HG03521 (cell line): ENCODE results near the gene ALKBH6.
A peak's percentile ranks its signal among the peaks of the same experiment; 100 is the strongest.

Experiments used
- ATAC-seq: cut with Tn5 transposase; IDR thresholded peaks from one replicate; pipeline ENCODE4 v1.9.1; 2021; ENCODE audit warnings: mild to moderate bottlenecking, moderate library complexity; ENCODE audit not compliant: unreplicated experiment

ALKBH6 gene

GRCh38 chr19:36030264-36031148 lies 16.5 kb upstream of the ALKBH6 start:
- ATAC-seq, result no peak

DNA sequence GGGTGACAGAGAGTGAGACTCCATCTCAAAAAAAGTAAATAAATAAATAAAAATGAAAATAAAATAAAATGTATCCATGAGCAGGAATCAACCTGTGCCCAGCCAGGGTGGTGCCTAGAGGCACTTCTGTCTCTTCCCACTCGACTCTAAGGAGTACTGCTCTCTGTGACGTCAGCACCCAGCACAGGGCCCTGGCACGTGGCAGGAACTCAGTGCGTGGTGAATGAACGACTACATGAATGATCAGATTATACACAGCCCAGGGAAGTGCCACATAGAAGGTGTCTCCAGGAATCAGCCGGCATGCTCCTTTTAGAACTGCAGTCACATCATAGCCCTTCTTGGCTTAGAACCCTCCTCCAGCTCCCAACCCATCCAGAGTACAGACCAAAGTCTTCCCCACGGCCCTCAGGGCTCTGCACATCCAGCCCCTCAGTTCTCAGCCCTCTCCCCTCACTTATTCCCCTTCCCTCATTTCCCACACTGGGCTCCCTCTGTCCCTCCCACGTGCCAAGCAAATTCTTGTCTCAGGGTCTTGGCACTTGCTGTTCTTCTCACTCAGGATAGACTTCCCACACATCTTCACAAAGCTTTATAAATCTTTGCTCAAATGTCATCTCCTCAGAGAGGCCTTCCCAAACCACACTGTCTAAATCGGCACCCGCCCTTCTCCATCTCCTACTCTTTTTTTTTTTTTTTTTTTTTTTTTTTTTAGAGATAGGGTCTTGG lies 14.5 kb upstream of the ALKBH6 start:
- ATAC-seq, result no peak

GRCh38 chr19:36027696-36028095 lies 13.7 kb upstream of the ALKBH6 start:
- ATAC-seq, result no peak

DNA sequence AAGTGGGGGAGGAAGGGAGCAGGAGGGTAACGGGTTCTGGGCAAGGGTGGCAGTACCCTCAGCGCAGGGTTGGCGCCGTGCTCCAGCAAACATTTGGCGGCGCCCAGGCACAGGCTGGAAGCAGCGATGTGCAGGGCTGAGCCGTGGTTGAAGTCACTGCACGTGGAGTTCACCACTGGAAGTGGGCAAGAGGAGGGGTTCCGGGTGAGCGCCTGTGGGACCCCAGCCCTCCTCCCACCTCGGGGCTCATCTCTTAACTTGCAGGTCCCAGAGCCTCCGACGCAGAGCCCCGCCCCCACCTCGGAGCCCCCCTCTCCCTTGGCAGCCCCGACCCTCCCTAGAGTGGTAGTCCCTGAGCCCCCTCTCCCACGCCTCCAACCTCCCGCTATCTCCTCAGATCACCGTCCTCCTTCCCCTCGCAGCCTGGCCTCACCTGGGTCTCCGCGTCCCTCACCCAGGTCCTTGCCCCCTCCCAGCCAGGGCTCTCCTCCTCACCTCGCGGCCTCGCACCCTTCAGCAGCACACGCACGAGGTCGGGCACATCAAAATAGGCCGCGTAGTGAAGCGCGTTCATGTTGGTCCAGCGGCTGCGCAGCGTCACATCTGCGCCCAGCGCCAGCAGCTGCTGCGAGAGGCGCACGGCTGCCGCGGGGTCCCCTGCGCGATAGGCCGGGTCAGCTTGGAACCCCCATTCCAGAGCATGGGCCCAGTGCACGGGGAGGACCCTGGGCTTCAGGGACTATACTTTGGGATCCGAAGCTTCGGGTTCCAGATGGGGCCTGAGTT lies 12.3 kb upstream of the ALKBH6 start:
- ATAC-seq, result no peak

- no peak for ATAC-seq
Measured at GRCh38 chr19:36025541-36025940, 11.5 kb upstream of the ALKBH6 start.

- ATAC-seq, result no peak
Measured at GRCh38 chr19:36023432-36023831, 9.4 kb upstream of the ALKBH6 start.

DNA sequence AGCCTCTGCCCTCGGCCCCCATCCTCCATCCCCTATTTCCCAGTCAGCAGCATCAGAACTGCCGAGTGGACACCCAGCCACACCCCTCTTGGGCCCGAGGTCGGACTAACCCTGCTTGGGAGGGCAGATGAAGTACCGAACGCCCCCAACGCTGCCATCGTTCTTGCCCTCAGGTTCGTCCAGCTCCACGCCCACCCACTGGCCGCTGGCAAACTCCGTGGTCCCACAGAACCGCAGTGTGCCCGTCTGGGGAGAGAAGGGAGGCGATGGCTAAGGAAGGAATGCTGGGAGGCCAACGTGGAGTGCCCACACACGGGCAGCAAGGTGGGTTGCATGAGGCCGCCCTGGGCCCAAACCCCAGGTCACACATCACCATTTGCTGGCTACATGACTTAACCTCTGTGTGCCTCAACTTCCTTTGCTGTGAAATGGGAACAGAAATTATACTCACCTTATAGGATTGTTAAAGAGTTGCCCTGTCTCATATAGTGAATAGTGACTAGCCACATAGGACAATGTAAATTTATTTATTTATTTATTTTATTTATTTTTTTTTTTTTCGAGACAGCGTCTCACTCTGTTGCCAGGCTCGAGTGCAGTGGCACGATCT lies 5.2 kb upstream of the ALKBH6 start:
- ATAC-seq, result no peak

DNA sequence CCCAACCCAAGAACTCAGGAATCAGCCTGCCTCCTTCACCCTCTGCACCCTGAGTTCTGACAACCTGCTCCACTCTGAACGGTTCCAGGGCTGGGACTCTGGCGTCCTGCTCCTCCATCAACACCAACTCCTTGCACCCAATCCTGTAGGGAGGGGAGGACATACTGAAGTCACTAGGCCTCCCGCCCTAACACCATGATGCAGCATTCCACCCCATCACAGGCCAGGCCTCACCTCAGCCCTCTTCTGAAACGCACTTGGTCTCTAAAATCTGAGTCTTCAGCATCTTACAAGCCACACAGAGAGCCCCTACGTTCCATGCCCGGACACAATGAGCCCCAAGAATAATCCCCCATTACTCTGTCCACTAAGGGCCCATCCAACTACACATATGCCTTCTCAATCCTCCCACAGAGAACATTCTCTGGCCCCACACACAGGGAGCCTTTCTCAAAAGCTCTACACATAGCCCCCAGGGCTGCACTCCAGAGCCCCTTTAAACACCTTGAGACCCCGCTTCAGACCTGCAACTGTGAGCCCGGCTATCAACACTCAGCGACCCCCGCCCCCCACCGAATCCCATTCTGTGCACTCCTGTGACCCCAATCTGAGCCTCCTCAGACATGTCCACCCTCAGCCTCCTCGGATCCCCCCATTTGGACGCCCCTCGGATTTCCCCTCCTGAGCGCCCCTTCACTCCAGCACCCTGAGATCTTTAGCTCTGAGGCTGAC lies 567 bp downstream of the ALKBH6 start:
- ATAC-seq, result no peak

DNA sequence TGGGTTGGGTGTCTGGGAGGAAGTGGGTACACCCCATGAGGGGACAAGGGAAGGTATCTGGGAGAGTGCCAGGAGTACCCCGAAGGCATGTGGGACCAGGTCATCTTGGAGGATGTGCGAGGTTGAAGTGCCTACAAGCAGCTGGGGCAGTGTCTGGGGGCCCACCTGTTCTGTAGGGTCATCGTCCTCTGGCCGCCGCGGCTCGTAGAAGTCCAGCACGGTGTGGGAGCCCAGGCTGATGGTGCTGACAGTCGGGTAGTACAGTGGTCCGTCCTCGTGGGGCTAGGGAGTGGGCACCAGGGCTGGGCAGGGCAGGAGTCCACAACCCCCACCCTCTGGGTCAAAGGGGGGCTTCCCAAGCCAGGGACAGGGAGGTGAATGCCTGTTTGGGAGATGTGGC lies 3.6 kb downstream of the ALKBH6 start:
- ATAC-seq, result no peak

DNA sequence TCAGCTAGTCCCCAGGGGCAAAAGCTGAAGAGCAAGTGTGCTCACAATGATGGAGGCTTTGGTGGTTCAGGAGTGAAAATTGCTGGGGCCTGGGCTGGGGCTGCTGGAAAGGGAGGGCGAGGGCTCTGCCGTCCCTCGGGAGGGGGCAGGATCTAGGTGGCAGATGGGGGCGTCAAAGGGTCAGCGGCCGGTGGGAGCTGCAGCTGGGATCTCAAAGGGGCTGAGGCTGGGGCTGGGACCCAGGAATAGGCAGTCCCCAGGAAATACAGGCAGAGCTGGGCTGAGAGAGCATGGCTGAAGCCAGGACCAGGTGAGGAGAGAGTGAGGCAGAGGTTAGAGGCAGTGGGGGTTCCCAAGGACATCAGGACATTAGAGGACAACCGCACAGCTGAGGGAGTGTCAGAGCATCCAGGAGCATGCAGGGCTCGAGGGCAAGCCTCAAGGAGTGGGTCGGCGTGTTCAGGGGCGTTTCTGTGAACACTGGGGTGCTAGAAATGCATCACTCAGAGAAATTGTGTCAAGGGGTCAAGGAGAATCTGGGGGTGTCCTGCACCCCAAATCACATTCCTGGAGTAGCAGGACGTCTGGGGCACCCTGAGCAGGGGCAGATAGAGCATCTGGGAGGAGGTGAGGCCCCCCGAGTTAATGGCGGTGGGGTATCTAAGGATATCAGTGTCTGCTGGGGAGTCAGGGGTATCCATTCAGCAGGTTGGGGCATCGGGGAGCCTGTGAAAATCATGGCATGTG lies 4.2 kb downstream of the ALKBH6 start:
- ATAC-seq, result no peak

- no peak for ATAC-seq
Measured at GRCh38 chr19:36009220-36009619, 4.8 kb downstream of the ALKBH6 start.

GRCh38 chr19:36008336-36008978 lies 5.6 kb downstream of the ALKBH6 start, which contains the start of gene SYNE4:
Gene SYNE4, minus strand, starts transcription at chr19:36008813. Its CDS starts 132 bp downstream, at chr19:36008681.
- no peak for ATAC-seq

- ATAC-seq, result no peak
Measured at GRCh38 chr19:36006955-36007354, 7.1 kb downstream of the ALKBH6 start.

DNA sequence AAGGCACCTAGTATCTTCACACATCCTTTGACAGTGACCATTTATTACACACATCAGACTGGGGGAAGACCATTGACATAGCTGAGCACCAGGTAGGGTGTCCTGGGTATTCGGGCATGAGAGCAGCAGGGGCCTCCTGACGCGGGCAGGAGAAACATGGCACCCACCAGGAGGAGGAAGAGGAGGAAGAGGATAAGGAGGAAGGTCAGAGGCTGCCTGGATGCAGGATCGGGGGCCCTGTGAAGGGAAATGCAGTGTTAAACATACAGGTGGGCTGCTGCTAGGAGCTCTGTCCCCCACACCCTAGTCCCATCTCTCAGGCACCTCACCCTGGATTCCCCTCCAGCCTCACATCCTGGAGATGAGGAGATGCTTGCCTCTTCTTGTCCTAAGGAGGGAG lies 10.7 kb downstream of the ALKBH6 start:
- no peak for ATAC-seq

DNA sequence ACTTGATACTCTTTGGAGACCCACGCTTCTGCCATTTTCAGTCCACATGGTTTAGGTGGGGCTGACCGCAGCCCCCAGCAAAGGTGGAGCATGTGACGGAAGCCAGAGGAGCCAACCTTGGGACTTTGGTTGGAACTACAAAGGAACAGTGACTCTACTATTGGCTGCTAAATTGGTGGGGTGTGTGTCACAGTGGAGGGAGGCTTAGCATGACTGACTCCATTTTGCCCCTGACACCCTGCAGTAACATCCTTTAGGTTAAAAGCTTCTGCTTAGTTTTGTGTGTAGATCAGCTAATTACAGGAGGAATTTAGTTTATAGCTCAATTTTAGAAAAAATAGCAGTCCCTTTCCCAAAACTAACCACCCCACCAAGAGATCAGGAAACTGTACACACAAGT lies 12.4 kb downstream of the ALKBH6 start:
- ATAC-seq, result no peak

GRCh38 chr19:35996777-35997176 lies 17.2 kb downstream of the ALKBH6 start:
- ATAC-seq, result no peak

DNA sequence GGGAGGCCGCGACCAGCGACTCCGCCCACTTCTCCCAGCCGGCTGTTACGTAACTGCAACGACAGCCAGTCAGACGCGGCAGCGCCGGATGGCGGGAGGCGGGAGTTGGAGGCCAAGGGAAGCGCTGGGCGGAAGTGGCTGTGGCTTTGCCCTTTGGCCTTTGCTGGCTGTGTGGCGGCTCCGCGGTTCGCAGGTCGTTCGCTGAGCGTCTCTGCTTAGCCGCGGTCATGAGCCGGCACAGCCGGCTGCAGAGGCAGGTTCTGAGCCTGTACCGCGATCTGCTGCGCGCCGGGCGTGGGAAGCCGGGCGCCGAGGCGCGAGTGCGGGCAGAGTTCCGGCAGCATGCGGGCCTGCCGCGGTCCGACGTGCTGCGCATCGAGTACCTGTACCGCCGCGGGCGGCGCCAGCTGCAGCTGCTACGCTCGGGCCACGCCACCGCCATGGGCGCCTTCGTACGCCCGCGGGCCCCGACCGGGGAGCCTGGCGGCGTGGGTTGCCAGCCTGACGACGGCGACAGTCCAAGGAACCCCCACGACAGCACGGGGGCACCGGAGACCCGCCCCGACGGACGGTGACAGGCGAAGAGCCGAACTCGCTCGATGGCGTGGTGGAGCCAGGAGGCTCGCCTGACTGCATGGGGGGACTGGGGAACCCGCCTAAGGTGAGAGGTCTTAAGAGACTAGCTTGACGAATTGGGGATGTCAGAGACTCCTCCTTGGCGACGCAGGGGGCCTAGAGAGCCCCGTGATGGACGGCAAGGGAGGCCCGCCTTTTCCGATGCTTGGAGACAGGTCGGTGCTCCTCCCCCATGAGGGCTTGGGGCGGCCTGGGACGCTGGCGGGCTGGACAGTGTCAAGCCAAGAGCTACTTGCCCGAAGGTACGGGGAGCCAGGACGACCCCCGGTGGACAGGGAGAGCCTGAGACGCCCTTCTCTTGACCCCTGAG lies 18.7 kb downstream of the ALKBH6 start, which contains the start of gene SDHAF1:
Gene SDHAF1 (plus strand): TSS at position 141 of the 946 bp plus-strand sequence. CDS start 87 bp downstream, at position 228.
- peak; percentile 86 for ATAC-seq
